Measurements from ENCODE around the gene SYT6. TPM values are rescaled to one million over a fixed set of nuclear protein-coding genes. Genes with fewer than 3 reads are reported as not detected.

SYT6 gene, protein sequence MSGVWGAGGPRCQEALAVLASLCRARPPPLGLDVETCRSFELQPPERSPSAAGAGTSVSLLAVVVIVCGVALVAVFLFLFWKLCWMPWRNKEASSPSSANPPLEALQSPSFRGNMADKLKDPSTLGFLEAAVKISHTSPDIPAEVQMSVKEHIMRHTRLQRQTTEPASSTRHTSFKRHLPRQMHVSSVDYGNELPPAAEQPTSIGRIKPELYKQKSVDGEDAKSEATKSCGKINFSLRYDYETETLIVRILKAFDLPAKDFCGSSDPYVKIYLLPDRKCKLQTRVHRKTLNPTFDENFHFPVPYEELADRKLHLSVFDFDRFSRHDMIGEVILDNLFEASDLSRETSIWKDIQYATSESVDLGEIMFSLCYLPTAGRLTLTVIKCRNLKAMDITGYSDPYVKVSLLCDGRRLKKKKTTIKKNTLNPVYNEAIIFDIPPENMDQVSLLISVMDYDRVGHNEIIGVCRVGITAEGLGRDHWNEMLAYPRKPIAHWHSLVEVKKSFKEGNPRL
- total RNA-seq = not detected in 2 replicates

GRCh38 chr1:114153261-114154145 lies at the start of gene SYT6:
Gene SYT6, minus strand, starts transcription at chr1:114153869. Its CDS starts 97 bp downstream, at chr1:114153772.
- intact Hi-C loops (cut with micrococcal nuclease) = no loop called here

DNA sequence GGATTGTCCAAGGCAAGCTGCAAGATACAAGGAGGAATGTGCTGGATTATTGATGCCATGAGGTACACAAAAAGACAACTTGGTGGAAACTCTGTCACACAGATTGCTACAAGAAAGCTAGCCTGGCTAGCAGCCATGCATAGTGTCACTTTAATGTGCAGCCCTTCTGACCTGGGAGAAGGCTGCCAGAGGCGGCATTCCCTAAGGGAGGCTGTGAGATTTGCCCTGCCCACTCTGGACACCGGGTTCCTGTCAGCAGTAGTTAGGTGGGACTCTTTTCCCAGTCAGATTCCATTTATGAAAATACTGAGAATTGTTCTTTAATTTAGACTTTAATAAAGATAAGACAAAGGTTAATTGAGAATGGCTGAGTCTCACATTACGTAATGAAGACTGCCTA lies 47.8 kb upstream of the SYT6 start:
- intact Hi-C loops (cut with micrococcal nuclease) = no loop called here

GRCh38 chr1:114199017-114199594 lies 45.4 kb upstream of the SYT6 start:
- intact Hi-C loops (cut with micrococcal nuclease) = no loop called here

GRCh38 chr1:114196992-114197907 lies 43.6 kb upstream of the SYT6 start:
- intact Hi-C loops (cut with micrococcal nuclease) = no loop called here

DNA sequence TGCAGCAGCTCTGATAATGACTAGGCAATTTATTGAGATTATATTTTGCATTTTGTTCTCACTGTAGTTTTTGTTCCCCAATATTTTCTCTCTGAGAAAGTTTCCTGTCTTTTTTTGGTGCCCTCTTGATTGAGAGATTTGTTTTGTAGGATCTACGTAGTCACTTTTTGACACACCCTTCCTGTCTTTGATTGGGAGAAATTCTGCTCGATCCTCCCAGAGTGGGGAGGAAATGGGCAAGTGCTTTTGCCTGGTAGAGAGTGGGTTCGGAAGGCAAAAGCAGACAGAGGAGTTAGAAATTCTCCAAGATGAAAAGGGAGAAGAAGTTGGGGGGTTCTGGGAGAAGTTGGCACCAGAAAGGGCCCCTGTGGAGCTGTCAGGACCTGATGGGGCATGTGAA lies 42.1 kb upstream of the SYT6 start:
- intact Hi-C loops (cut with micrococcal nuclease) = no loop called here

DNA sequence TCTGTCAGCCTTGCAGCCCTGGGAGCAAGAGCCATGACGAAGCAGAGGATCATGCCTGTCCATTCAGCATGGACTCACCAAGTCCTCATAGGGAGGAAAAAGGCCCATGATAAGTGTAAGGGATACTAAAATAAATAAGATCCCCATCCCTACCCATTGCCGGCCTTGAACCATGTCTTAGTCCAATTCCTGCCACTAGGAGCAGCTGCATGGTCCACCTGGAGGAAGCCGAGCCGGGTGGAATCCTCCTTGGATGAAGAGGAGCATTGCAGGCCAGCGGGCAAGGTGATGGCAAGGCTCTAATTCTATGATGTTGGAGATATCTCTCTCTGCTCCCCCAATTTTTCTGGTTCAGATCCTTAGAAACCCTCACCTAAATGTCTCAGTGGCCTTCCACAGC lies 38.7 kb upstream of the SYT6 start:
- intact Hi-C loops (cut with micrococcal nuclease) = no loop called here

DNA sequence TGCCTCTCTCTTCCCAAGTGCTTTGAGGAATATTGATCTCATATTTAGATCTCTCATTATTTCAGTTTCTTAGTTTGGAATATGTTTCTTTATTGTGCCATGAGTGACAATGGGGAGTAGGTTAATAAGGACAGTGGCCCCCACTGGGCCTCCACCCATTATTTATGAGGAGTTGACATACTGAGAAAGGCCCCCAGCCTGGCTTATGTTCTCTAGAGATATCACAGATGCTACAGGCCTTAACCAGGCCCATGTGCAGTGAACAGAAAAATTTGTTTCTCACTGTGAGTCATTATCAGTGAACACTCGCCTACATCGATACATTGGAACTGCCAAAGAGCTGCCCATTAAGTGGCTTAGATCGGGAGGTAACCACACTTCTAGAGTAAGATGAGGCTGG lies 35.7 kb upstream of the SYT6 start:
- intact Hi-C loops (cut with micrococcal nuclease) = no loop called here

GRCh38 chr1:114181356-114181755 lies 27.7 kb upstream of the SYT6 start:
- intact Hi-C loops (cut with micrococcal nuclease) = no loop called here

DNA sequence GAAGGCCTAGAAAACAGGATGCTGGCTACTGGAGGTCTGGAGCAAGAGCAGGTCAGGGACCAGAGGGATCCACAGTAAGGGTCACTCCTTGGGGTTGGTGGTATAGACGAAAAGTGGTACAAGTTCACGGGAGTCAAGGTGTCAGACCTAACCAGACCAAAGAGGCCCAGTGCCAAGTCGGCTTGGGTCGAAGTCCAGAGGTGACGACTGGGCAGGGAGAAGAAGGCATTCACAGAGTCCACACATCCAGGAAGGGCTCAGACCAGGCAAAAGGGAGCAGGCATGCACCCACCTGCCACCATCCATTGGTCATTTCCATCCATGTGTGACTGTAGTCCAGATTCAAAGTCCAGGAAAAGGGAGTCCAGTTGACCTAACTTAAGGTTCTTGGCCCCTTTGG lies 27.1 kb upstream of the SYT6 start:
- intact Hi-C loops (cut with micrococcal nuclease) = no loop called here

GRCh38 chr1:114178936-114179335 lies 25.3 kb upstream of the SYT6 start:
- intact Hi-C loops (cut with micrococcal nuclease) = no loop called here

DNA sequence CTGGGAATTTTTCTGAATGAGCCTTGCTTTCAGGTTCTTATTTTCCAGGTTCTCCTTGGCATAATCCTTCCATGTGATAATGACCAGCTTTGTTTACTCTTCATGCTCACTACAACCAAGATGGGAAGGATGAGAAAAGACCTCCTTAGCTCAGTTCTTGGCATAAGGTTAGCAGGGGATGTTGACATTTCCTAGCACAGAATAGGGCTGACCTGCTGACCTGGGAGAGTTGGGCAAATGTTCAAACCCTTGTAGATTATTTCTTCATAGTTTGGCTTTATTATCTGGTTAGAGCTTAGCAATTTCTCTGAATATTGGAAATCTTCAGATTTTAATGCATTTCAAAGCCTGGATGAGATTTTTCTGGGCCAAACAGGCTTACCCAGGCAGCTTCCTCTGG lies 23.6 kb upstream of the SYT6 start:
- intact Hi-C loops (cut with micrococcal nuclease) = no loop called here

DNA sequence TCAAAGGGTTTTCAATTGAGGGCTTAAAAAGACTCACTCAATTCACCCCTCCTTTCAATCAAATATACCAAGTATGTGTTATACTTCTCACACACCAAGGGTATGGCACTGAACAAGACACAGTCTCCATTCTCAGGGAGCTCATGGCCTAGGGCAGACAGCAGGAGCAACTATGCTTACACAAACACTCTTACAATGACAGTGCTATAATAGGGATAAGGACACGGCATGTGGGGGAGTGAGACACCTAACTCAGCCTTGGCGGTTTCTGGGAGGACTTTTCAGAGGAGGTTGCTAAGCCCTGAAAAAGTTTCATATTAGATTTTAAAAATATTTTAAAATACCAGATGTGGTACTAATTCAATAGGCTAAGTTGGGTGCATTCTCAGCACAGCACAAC lies 22.7 kb upstream of the SYT6 start:
- intact Hi-C loops (cut with micrococcal nuclease) = no loop called here

DNA sequence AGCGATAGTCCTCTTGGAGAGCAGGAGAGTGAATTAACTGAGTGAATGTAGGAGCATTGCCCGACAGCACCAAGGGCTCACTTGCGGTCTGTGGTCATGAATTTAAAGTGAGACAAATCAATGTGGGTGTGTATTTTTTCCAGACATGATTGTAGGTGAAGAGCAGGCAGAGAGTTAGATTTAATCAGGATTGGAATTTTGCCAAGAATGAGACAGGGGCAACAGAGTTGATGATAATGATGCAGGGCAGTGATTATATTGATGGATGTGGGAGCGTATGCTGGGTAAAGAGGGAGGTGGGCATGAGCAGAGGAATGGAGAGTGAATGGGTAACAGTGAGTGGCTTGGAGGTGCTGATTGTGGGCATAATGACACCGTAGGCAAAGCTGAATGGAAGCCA lies 20.0 kb upstream of the SYT6 start:
- intact Hi-C loops (cut with micrococcal nuclease) = no loop called here

DNA sequence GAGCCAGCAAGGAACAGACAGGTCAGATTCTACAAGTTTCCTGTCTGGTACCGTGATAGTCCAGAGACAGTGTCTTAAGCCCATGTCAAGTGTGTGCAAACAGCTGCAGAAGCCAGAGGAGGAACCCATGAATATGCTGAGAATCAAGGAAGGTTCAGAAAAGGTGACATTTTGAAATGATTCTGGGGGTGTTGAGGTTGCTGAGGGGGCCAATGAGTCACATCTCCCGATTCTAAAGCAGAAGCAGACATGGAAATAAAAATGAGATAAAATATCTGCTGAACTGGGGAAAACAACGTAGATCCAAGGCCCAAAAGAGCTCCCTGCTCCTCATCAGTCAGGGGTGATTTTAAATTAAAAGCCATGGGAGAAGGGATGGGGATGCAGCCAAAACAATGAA lies 15.8 kb upstream of the SYT6 start:
- intact Hi-C loops (cut with micrococcal nuclease) = no loop called here

- intact Hi-C loops (cut with micrococcal nuclease) = no loop called here
These were observed 13.6 kb upstream of the SYT6 start for GRCh38 chr1:114167226-114167625.

DNA sequence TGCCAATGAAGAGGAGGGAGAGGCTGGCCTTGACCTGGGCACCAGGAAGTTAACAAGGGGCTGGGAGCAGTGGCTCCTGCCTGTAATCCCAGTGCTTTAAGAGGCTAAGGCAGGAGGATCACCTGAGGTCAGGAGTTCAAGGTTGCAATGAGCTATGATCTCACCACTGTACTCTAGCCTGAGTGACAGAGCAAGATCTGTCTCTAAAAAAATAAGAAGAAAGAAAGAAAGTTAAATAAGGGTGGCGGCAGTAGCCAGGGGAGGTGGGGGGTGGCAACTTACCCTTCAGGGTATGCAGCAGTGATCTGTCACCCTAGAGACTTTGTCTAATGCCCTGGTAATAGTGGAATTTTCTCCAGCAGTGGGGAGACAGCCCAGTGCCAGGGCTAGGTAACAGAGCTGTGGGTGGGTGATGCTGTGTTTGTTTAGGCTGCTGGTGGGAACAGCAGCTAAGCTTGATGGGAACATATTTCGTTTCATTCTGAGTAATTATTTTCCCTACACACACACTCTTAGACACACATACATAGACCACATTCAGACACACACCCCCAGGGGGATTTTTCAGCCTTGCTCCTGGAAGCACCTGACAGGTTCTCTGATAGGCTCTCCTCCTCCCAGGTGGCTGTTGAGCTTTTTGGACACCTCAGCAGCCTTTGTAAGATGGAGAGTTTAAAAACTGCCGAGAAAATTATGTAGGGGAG lies 11.3 kb upstream of the SYT6 start:
- intact Hi-C loops (cut with micrococcal nuclease) = no loop called here

DNA sequence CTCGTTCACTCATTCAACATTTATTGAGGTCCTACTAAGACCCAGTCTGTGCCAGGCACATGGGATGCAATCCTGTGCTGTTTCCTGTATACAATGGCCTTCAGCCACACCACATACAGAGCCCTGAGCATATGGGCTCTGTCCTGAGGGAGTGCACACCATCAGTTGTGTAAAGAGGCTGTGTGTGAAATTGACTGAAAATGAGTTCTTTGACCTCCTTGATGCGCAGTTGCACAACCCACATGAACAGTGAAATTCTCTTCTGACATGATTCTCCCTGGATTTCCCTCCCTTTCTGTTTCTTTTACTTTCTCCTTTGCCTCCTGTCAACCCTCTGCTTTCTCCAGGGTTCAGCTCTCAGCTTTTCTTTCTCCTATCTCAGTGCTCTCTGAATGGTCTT lies 6.3 kb upstream of the SYT6 start:
- intact Hi-C loops (cut with micrococcal nuclease) = no loop called here

GRCh38 chr1:114157275-114157660 lies 3.6 kb upstream of the SYT6 start:
- intact Hi-C loops (cut with micrococcal nuclease) = no loop called here

GRCh38 chr1:114156538-114157274 lies 3.0 kb upstream of the SYT6 start:
- intact Hi-C loops (cut with micrococcal nuclease) = no loop called here

- intact Hi-C loops (cut with micrococcal nuclease) = no loop called here
These were observed 2.0 kb upstream of the SYT6 start for GRCh38 chr1:114155706-114156105.
